NB4 (cell line): ENCODE measurements around the gene PLEKHH2.
A peak's percentile ranks its signal among the peaks of the same experiment; 100 is the strongest.

ENCODE experiments used
- DNase-seq: peaks from one replicate; pipeline ENCODE4 v3.0.0; 2010; ENCODE audit warnings: low read depth
- H3K4me3 ChIP-seq: one replicate; pipeline ENCODE4 v1.5.1; 2011; ENCODE audit warnings: mild to moderate bottlenecking, low read depth, low read length, moderate library complexity
- MYC ChIP-seq: IDR thresholded peaks from 2 replicates; pipeline ENCODE4 v1.6.1; 2011; ENCODE audit warnings: low read depth, low read length
- POLR2A ChIP-seq: IDR thresholded peaks from 2 replicates; pipeline ENCODE4 v1.6.1; 2011; ENCODE audit warnings: mild to moderate bottlenecking; ENCODE audit not compliant: insufficient read length; ENCODE audit errors: extremely low read depth
- TF ChIP-seq, protein P1 (sequence below): IDR thresholded peaks from 2 replicates; pipeline ENCODE4 v1.6.1; 2011; ENCODE audit warnings: low read depth, low read length
- TF ChIP-seq, protein P2 (sequence below): IDR thresholded peaks from one replicate; pipeline ENCODE4 v1.5.1; 2012; ENCODE audit warnings: low read depth, low read length

The PLEKHH2 gene

DNA sequence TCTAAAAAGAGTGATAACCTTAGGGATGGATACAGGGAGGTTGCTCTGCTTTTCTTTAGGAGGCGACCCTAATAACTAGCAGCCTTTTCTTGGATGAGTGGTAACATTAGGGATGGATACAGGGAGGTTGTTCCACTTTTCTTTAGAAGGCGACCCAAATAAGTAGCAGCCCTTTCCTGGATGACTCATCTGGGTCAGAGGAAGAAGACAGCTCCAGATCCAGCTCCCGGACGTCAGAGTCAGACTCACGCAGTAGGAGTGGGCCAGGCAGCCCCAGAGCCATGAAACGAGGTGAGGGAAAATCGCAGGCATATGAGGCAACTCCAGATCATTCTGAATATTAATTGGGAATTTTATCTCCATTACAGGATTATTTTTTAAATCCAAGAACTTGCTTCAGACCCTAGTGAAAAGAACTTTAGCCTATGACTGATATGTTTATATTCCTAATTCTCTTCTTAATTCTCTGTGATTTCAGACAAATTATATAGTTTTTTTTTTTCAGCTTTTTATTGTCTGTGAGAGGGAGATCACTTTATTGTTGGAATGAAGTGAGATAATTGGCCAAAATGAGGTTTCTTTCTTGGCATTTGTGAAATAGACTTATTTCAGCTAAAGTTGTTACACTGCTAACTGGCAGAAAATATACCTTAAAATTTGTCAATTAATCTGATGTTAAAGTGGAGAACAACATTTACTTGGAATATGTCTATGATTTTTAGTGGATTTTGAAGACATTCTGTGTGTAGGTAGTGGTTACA is 70.4 kb downstream of the PLEKHH2 start:
- peak; percentile 16 for DNase-seq
- TF ChIP-seq, protein P1, sequence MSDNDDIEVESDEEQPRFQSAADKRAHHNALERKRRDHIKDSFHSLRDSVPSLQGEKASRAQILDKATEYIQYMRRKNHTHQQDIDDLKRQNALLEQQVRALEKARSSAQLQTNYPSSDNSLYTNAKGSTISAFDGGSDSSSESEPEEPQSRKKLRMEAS: no peak
- TF ChIP-seq, protein P2, sequence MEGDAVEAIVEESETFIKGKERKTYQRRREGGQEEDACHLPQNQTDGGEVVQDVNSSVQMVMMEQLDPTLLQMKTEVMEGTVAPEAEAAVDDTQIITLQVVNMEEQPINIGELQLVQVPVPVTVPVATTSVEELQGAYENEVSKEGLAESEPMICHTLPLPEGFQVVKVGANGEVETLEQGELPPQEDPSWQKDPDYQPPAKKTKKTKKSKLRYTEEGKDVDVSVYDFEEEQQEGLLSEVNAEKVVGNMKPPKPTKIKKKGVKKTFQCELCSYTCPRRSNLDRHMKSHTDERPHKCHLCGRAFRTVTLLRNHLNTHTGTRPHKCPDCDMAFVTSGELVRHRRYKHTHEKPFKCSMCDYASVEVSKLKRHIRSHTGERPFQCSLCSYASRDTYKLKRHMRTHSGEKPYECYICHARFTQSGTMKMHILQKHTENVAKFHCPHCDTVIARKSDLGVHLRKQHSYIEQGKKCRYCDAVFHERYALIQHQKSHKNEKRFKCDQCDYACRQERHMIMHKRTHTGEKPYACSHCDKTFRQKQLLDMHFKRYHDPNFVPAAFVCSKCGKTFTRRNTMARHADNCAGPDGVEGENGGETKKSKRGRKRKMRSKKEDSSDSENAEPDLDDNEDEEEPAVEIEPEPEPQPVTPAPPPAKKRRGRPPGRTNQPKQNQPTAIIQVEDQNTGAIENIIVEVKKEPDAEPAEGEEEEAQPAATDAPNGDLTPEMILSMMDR: no peak
- TF ChIP-seq POLR2A: no peak
- no peak overlapping the region for H3K4me3 ChIP-seq

DNA sequence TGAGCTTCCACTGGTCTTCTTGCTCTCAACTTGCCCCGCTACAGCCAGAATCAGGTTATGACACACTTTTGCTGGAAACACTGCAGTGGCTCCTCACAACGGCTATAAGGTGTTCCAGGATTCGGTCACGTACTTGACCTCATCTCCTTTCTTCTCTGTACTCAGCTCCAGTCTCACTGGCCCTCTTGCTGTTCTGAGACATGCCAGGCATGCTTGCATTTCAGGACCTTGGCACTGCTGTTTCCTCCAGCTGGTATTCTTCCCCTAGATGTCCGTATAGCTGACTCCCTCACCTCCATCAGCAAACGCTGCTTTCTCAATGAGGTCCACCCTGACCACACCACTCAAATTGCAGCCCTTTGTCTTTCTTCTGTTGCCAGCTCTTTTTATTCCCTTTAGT is 71.1 kb downstream of the PLEKHH2 start:
- DNase-seq: no peak
- no peak overlapping the region for H3K4me3 ChIP-seq
- TF ChIP-seq, protein P2: no peak
- no peak for TF ChIP-seq MYC
- TF ChIP-seq POLR2A: no peak
- TF ChIP-seq, protein P1: no peak

DNA sequence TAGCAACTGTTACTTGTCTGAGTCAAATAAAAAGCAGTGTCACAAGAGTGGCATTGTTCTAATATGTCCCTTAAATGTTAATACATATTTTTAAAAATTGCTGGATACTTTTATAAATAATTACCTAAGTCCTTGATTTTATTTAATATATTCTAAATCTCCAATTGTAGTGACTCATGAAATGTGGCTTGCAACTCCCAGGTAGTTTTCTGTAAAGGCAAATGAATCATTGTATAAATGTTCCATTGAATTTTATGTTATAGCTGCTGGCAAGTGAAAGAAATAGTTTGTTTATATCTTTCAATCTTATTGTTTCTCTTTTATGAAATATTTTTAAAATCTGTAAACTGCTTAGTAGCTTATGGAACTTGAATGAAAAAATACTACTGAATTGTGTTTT is 71.8 kb downstream of the PLEKHH2 start:
- DNase-seq: no peak
- H3K4me3 ChIP-seq: no peak overlapping the region
- TF ChIP-seq, protein P1: no peak
- TF ChIP-seq, protein P2: no peak
- TF ChIP-seq POLR2A (no peak), MYC (no peak)

DNA sequence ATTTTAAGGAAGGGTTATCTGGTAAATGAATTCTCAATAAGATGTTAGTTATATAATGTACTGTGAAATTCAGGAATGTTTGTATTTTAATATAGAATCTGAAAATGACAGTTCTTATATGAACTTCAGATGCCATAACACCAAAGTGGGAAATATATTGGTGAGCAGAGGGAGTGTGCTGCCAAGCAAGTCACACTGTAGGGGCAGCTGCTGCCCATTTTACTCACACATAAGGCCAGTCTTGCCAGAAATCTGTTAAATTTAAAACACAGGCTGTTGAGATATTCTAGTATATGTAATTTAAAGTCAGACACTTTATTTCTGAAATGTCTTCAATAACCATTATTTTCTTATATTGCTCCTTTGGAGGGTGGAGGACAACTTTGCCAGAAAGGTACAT is 73.8 kb downstream of the PLEKHH2 start:
- H3K4me3 ChIP-seq: no peak overlapping the region
- no peak for DNase-seq
- TF ChIP-seq, protein P1: no peak
- TF ChIP-seq POLR2A: no peak
- no peak for TF ChIP-seq MYC
- TF ChIP-seq, protein P2: no peak

DNA sequence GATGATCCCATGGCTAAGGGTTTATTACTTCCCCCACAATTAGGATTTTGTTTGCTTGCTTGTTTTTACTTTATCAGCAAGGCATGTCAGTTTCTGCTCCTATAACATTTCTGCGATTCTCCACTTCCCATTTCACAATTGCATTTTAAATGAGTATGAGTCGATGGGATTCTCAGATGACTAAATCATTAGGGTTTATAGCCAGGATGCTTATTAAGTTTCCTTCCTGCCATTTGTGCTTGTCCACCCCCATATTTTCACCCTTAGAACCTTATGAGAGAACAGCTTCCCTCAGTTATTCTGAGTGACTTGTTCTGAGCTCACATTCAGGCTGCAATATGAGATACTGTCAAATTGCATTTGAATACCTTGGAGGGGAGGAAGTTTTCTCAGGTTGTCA is 77.1 kb downstream of the PLEKHH2 start:
- no peak overlapping the region for H3K4me3 ChIP-seq
- DNase-seq: peak; percentile 37
- TF ChIP-seq POLR2A (no peak), MYC (no peak)
- TF ChIP-seq, protein P2: no peak
- TF ChIP-seq, protein P1: no peak
